Stimulated activated CD4-positive, alpha-beta T cell treated with anti-CD3 and anti-CD28 coated beads, Interleukin-4, amount 100 ng/mL, for 48 hours (primary cell): ENCODE results near the gene LDAH.
"Not testable (repeated sequence)": the region's sequence is repeated elsewhere in the genome, so short reads cannot be mapped to it uniquely, and the experiment has no call there.

Source experiments
- DNase-seq, 2 donors: peaks; one replicate each; pipeline ENCODE4 v3.0.0-alpha.2; 2020; ENCODE audit warnings: low read depth in 2 of 2

The LDAH gene

GRCh38 chr2:20822535-20823490 lies at the start of gene LDAH:
Gene LDAH, minus strand, starts transcription at chr2:20823101. Its CDS starts 21,638 bp downstream, at chr2:20801463.
- DNase-seq: peak; percentile 79 to 81

- DNase-seq: peak; percentile 61 to 72
Measured at GRCh38 chr2:20868377-20868776, 45.5 kb upstream of the LDAH start.

- DNase-seq: no peak
Measured at GRCh38 chr2:20862850-20863249, 39.9 kb upstream of the LDAH start.

GRCh38 chr2:20855456-20855855 lies 32.6 kb upstream of the LDAH start:
- no peak for DNase-seq

GRCh38 chr2:20852670-20853069 lies 29.8 kb upstream of the LDAH start:
- DNase-seq: no peak

GRCh38 chr2:20852139-20852538 lies 29.2 kb upstream of the LDAH start:
- no peak for DNase-seq

- no peak for DNase-seq
Measured at GRCh38 chr2:20844246-20844645, 21.3 kb upstream of the LDAH start.

GRCh38 chr2:20839052-20839451 lies 16.2 kb upstream of the LDAH start:
- DNase-seq: no peak

GRCh38 chr2:20838016-20838415 lies 15.1 kb upstream of the LDAH start:
- no peak for DNase-seq

- no peak for DNase-seq
Measured at GRCh38 chr2:20836521-20836920, 13.6 kb upstream of the LDAH start.

- DNase-seq: no peak
Measured at GRCh38 chr2:20834331-20834730, 11.4 kb upstream of the LDAH start.

GRCh38 chr2:20832606-20833005 lies 9.7 kb upstream of the LDAH start:
- no peak for DNase-seq

- no peak for DNase-seq
Measured at GRCh38 chr2:20829861-20830260, 7.0 kb upstream of the LDAH start.

GRCh38 chr2:20823917-20824316 lies 1.0 kb upstream of the LDAH start:
- DNase-seq: no peak

GRCh38 chr2:20818820-20819219 lies 4.1 kb downstream of the LDAH start:
- DNase-seq: no peak

GRCh38 chr2:20815216-20815615 lies 7.7 kb downstream of the LDAH start:
- no peak for DNase-seq

GRCh38 chr2:20812779-20813178 lies 10.1 kb downstream of the LDAH start:
- no peak for DNase-seq

GRCh38 chr2:20806286-20806685 lies 16.6 kb downstream of the LDAH start:
- DNase-seq: no peak

- no peak for DNase-seq
Measured at GRCh38 chr2:20803974-20804373, 18.9 kb downstream of the LDAH start.

- no peak for DNase-seq
Measured at GRCh38 chr2:20803226-20803682, 19.6 kb downstream of the LDAH start.

- no peak for DNase-seq
Measured at GRCh38 chr2:20797096-20797495, 25.8 kb downstream of the LDAH start.

- no peak for DNase-seq
Measured at GRCh38 chr2:20796374-20796791, 26.5 kb downstream of the LDAH start.

GRCh38 chr2:20793944-20794343 lies 29.0 kb downstream of the LDAH start:
- not testable (repeated sequence) for DNase-seq
